Upper lobe of left lung (tissue), 4 donors: Measurements from ENCODE around the gene TRIM72.
"Not testable (repeated sequence)": the region's sequence is repeated elsewhere in the genome, so short reads cannot be mapped to it uniquely, and the experiment has no call there.

Source experiments
- CTCF ChIP-seq, 6 experiments: fragments of 450-650 bp in 4 of 6; fragments of 200-600 bp in 2 of 6; sonication (generic) in 2 of 6; IDR thresholded peaks; one replicate each; pipeline ENCODE4 v1.5.1; 2016 to 2019; ENCODE audit warnings: antibody characterized with exemption in 6 of 6
- EP300 ChIP-seq, 4 donors: sonication (generic); formaldehyde crosslinking; IDR thresholded peaks; one replicate each; pipeline ENCODE4 v1.5.1; 2017; ENCODE audit warnings: antibody characterized with exemption in 4 of 4, control low read depth in 2 of 4
- POLR2A ChIP-seq, 4 donors: fragments of 450-650 bp; IDR thresholded peaks; one replicate each; pipeline ENCODE4 v1.5.1; 2016 to 2017; ENCODE audit warnings: antibody characterized with exemption in 4 of 4, mild to moderate bottlenecking in 2 of 4
- POLR2AphosphoS5 ChIP-seq, 2 donors: sonication (generic); formaldehyde crosslinking; IDR thresholded peaks; one replicate each; pipeline ENCODE4 v1.5.1; 2017; ENCODE audit warnings: antibody characterized with exemption in 2 of 2

GRCh38 chr16:31170048-31170447 lies 43.9 kb upstream of the TRIM72 start:
- not testable (repeated sequence) for TF ChIP-seq CTCF, POLR2AphosphoS5, EP300, POLR2A (IDR thresholded peaks at IDR 0.05)
